Measurements from ENCODE around the gene THTPA. TPM values are rescaled to one million over a fixed set of nuclear protein-coding genes. Genes with fewer than 3 reads are reported as not detected.
A peak's percentile ranks its signal among the peaks of the same experiment; 100 is the strongest.

THTPA gene
- total RNA-seq = 10 to 100 TPM; 12.5 to 19.6 (median 16.7) TPM

GRCh38 chr14:23555882-23556699, at the start of gene THTPA:
THTPA (plus strand) TSS chr14:23556271; CDS start chr14:23556758, 487 bp downstream.
- ATAC-seq (ENCODE audit: low FRiP score) = peak; percentile 92
- DNase-seq (ENCODE audit: low spot score) = peak; percentile 84
- TF ChIP-seq, protein P1, sequence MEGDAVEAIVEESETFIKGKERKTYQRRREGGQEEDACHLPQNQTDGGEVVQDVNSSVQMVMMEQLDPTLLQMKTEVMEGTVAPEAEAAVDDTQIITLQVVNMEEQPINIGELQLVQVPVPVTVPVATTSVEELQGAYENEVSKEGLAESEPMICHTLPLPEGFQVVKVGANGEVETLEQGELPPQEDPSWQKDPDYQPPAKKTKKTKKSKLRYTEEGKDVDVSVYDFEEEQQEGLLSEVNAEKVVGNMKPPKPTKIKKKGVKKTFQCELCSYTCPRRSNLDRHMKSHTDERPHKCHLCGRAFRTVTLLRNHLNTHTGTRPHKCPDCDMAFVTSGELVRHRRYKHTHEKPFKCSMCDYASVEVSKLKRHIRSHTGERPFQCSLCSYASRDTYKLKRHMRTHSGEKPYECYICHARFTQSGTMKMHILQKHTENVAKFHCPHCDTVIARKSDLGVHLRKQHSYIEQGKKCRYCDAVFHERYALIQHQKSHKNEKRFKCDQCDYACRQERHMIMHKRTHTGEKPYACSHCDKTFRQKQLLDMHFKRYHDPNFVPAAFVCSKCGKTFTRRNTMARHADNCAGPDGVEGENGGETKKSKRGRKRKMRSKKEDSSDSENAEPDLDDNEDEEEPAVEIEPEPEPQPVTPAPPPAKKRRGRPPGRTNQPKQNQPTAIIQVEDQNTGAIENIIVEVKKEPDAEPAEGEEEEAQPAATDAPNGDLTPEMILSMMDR (IDR thresholded peaks at IDR 0.05) = no peak

DNA sequence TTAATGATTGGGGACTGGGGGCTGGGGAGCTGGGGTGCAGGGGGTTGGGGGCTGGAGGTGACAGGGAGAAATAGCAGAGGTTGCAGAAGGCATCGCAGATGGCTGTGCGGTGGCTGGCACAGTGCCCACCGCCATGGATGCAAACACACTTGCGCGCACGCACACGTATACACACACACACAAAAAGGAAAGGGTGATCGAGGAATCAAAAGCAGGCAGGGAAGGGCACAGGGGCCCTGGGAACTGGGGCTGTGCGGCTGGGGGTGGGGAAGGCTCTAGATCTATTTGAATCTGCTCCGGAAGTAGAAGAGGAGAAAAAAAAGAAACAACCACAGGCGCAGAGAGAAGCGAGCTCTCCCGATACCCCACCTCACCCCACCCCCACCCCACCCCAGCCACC, 43.9 kb upstream of the THTPA start:
- TF ChIP-seq, protein P1 (IDR thresholded peaks at IDR 0.05) = no peak
- DNase-seq (ENCODE audit: low spot score) (no peak), ATAC-seq (ENCODE audit: low FRiP score) (no peak)

DNA sequence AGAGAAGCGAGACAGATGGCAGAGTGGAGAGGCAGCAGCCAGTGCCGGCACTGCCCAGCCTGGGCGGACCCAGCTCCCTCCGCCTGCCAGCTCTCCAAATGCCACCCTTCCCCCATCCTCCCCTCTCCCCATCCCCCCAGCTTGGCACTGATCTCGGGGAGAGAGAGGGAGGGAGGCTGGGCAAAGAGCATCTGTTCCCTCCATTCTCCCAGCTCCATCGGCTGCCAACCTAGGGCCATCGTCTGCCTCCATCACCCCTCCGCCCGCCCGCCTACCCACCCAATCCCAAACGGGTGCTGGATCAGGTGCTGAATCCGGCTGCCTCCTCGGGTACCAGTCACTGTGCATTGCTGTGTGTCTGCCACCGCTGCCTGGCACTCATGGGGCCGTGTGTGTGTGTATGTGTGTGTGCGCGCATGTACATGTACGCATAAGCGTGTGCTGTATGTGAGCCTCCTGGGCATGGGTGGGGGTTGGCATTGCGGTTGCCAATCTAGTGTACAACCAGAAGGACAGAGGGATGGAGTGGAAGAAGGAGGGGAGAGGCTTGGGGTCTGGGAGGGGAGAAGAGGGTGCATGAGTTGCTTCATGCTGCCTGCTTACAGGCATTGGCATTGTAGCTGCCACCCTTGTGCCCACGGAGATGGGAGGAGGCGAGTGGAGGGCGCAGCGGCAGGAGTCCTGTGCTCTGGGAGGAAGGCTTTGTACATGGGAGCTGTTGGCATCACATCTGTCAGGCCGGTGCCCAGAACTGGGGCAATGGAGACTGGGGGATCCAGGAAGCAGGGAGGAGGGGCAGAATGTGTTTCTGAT, 42.9 kb upstream of the THTPA start:
- ATAC-seq (ENCODE audit: low FRiP score) (no peak), DNase-seq (ENCODE audit: low spot score) (no peak)
- TF ChIP-seq, protein P1 (IDR thresholded peaks at IDR 0.05) = no peak

DNA sequence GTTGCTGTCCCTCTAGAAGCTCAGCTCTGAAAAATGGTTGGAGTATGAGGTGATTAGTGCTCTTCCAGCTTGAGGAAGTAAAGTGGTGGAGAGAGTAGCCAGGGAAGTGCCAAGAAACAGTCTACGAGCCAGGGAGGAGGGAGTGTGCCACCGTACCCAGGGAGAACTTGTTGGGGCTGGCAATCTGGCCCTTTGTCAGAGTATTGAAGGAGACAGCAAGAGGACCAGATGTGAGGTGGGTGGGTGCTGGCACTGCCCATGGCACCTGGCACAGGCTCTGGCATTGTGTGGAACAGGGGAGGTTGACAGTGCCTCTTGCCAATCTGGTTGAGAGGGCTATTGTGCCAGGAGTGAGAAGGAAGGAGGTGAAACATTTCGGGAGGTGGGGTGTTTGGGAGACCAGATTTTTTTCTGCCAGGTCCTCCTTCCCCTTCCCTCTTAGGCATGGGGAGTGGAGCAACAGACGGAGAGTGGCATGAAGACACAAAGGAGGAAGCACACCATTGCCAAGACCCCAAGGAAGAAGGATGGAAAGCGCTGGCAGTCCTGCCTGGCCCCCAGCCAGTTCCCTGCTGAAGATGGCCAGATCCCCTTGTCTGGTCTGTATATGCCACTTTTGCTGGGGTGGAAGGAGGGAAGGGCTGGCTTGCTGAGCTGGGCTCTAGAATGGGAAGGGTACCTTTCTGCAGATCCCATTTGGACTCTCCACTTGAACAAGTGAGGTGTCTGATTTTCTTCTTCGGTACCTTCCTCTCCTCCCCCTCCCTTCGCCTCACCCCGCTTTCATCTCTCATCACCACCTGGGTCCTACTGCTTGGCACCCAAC, 42.0 kb upstream of the THTPA start:
- no peak for DNase-seq (ENCODE audit: low spot score)
- ATAC-seq (ENCODE audit: low FRiP score) = no peak
- TF ChIP-seq, protein P1 (IDR thresholded peaks at IDR 0.05) = no peak

GRCh38 chr14:23514644-23514957, 41.5 kb upstream of the THTPA start:
- no peak for DNase-seq (ENCODE audit: low spot score)
- TF ChIP-seq, protein P1 (IDR thresholded peaks at IDR 0.05) = no peak
- no peak for ATAC-seq (ENCODE audit: low FRiP score)

DNA sequence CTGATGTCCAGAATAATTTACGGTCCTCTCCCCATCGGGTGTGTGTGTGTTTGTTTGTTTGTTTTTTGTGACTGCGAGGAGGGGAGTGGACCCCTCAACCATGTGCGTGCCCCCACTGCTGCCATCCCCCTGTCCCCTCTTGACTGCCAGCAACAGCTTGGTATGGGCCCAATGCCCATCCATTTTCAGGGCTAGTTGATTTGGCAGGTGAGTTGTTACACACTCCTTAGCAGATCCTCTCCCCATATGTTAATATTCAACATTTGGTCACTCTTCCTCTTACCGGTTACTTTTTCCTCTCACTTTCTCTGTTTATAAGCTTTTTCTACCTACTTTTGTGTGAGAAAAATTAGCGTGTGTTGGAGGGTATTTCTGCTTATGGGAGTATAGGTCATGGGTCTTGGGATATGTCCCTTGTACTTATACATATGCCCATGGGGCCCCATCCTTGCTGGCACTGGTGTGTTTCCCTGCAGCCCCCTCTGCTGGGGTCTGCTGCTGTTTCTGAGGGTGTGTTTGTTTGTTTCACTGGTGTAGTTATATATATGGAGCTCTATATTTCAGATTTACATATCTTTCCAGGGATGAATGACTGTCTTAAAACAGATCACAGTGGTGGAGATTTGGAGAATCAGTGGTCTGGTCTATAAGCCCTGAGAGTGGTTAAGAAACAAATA, 38.3 kb upstream of the THTPA start:
- ATAC-seq (ENCODE audit: low FRiP score) (no peak), DNase-seq (ENCODE audit: low spot score) (no peak)
- TF ChIP-seq, protein P1 (IDR thresholded peaks at IDR 0.05) = no peak
